Stimulated activated CD8-positive, alpha-beta memory T cell treated with anti-CD3 and anti-CD28 coated beads, Interleukin-12 subunit alpha, Interleukin-12 subunit beta, amount 100 ng/mL, for 1 hour (primary cell): ENCODE results near the gene AIMP1.
"Not testable (repeated sequence)": the region's sequence is repeated elsewhere in the genome, so short reads cannot be mapped to it uniquely, and the experiment has no call there.

Experiments
- DNase-seq: peaks from one replicate; pipeline ENCODE4 v3.0.0-alpha.2; 2020; ENCODE audit warnings: low read depth

Gene AIMP1

GRCh38 chr4:106312997-106313522 lies 3.3 kb upstream of the AIMP1 start:
- DNase-seq = no peak

- DNase-seq = no peak
Measured at GRCh38 chr4:106314960-106315359, 1.4 kb upstream of the AIMP1 start.

- peak; percentile 23 for DNase-seq
Measured at GRCh38 chr4:106315476-106315967, 828 bp upstream of the AIMP1 start.

GRCh38 chr4:106316773-106317409 lies 541 bp downstream of the AIMP1 start:
- no peak for DNase-seq

DNA sequence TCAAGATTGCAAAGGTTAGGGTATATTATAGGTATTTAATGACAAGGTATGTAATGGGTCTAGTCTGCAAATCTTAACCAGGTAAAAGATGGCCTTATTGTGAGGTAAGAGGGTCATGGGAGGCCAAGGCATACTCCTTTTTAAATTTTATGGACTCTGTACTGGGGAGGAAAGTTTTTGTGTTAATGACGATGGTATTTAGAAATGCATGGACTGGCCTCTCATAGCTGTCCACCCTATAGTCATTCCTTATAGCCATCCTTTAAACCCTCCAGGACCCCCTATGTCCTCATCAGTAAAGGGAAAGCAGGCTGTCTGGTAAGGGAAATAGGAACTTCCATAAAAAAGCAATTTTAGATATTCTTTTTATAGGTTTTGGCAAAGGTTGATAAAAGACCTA lies 1.5 kb downstream of the AIMP1 start:
- DNase-seq = no peak

DNA sequence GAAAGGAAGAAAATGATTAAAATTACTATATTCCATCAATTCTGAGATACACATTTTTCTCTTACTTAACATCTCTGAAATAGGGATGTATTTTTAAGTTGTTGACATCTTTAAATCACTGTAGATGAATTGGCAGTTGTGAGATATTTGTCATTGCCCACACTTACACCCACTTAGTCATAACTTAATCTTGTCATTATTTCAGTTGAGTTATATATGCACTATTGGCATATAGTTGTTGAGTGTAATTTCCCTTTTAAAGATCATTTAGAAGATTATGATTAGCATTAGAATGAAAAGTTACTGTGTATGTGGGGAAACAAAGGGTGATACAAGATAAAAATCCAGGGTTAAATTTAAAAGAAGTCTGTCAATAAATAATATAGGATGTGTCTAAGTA lies 2.2 kb downstream of the AIMP1 start:
- no peak for DNase-seq

DNA sequence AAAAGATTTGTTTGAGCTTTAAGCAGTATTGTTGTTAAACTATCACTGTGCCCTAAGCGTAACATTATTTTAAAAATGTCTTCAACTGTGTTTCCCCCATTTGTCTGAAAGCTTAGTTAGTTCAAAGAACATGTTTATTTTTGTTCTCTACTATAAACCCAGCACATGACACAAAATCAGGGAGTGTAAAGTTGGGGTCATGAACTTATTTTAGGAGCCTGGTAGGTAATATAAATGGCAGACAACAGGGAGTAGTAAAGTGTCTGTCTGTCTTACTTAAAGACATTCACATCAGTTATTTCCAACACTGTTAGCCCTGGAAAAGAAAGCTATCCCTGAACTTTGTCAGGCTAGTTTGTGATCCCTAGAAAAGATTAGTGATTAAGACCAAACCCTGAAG lies 3.9 kb downstream of the AIMP1 start:
- DNase-seq = no peak

- not testable (repeated sequence) for DNase-seq
Measured at GRCh38 chr4:106321168-106321567, 4.8 kb downstream of the AIMP1 start.

- DNase-seq = not testable (repeated sequence)
Measured at GRCh38 chr4:106321814-106322213, 5.5 kb downstream of the AIMP1 start.

- DNase-seq = no peak
Measured at GRCh38 chr4:106323119-106323518, 6.8 kb downstream of the AIMP1 start.

GRCh38 chr4:106325800-106326199 lies 9.4 kb downstream of the AIMP1 start:
- DNase-seq = no peak

GRCh38 chr4:106329041-106329618 lies 12.8 kb downstream of the AIMP1 start:
- no peak for DNase-seq

- DNase-seq = no peak
Measured at GRCh38 chr4:106333186-106333585, 16.8 kb downstream of the AIMP1 start.

- no peak for DNase-seq
Measured at GRCh38 chr4:106334741-106335470, 18.6 kb downstream of the AIMP1 start.

DNA sequence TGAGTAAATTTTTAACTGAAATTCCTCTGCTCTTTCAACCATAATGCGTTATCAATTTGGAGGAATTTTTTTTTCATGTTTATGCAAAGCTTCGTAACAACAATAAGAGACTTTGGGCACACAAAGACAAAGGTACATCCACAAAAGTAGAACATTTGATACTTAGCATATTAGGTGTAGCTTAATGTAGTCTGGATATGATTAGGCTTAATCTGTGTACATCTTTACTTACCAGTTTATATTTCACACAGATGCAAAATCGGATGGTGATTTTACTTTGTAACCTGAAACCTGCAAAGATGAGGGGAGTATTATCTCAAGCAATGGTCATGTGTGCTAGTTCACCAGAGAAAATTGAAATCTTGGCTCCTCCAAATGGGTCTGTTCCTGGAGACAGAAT lies 20.3 kb downstream of the AIMP1 start:
- DNase-seq = no peak

- no peak for DNase-seq
Measured at GRCh38 chr4:106337916-106338315, 21.6 kb downstream of the AIMP1 start.

- DNase-seq = no peak
Measured at GRCh38 chr4:106338671-106339070, 22.3 kb downstream of the AIMP1 start.

- no peak for DNase-seq
Measured at GRCh38 chr4:106339431-106339830, 23.1 kb downstream of the AIMP1 start.

- DNase-seq = no peak
Measured at GRCh38 chr4:106340774-106341173, 24.4 kb downstream of the AIMP1 start.

DNA sequence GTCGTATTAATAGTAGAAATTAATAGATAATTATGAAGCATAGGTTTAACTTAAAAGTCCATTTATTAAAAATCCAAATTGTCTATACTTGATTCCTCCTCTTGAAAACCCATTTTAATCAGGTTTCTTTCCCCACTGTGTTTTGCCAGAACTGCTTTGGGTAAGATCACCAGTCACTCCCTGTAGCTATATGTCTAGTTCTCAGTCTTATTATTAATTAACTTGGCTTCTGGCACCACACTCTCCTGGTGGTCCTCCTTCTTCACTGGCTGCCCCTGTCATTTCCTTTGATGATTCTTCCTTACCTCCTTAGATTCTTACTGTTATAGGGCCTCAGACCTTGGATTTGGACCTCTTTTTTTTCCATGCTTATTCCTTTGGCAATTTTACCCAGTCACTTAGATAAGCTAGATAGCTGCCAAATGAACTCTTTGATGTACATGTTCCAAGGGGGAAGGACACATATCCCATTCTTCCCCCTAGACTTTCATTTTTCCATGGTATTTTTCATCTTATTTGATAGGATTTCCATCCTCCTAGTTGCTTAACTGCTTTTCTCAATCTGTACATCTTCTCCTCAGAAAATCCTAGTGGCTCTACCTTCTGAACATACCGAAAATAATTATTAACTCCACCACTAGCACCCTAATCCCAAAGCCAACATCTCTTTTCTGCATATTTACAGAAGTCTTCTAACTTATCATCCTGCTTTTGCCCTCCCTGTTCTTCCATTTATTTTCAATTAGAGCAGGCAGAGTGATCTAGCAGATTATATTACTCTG lies 27.7 kb downstream of the AIMP1 start:
- DNase-seq = no peak

GRCh38 chr4:106344647-106344970 lies 28.3 kb downstream of the AIMP1 start:
- DNase-seq = no peak

DNA sequence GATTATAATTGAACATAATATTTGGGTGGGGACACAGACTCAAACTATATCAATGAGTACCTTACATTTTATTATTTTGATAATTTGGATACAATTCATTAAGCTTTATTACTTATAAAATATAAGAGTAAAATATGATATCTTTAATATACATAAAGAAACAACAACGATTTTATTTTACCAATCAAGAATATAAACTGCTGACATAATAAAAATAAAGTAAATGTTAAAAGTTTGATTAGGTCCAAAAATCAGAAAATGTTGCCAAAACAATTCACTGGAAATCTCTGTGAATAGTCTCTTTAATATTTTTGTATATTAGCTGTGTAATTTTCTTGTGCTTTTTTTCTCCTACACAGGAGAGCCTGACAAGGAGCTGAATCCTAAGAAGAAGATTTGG lies 30.8 kb downstream of the AIMP1 start:
- DNase-seq = no peak
